ENCODE measurements around the gene MAD1L1. TPM values are rescaled to one million over a fixed set of nuclear protein-coding genes. Genes with fewer than 3 reads are reported as not detected.

The MAD1L1 gene
- total and polyA plus RNA-seq, 2 of the 8 experiments (the other 6 are each of a cell fraction or from before 2014, with no cell fraction given): 40.4 to 44.6 TPM

DNA sequence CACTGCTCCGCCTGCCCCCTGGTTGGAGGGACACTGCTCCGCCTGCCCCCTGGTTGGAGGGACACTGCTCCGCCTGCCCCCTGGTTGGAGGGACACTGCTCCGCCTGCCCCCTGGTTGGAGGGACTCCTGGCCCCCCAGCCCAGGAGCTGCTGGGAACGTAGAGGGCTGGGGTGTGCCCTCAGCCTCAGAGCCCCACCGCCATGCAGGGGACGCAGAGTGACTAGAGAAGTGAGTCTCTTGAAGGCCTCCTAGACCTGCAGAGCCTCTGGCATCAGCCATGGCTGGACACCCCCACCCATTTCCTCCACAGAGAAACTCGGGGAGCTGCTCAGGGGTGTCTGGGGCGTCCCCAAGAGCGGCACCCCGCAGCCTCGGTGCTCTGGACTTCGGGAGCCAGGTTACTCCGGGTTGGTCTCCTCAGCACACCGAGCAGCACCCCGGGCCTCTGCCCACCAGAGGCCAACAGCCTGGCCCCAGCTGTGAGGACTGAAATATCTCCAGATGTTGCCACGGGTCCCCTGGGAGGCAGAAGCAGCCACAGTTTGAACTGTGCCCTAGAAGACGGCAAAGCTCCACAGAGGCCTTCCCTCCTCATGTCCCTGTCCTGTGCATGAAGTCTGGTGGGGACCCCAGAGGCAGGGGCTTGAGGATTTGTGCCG is 370.8 kb downstream of the MAD1L1 start (continued):
- TF ChIP-seq, protein P1, sequence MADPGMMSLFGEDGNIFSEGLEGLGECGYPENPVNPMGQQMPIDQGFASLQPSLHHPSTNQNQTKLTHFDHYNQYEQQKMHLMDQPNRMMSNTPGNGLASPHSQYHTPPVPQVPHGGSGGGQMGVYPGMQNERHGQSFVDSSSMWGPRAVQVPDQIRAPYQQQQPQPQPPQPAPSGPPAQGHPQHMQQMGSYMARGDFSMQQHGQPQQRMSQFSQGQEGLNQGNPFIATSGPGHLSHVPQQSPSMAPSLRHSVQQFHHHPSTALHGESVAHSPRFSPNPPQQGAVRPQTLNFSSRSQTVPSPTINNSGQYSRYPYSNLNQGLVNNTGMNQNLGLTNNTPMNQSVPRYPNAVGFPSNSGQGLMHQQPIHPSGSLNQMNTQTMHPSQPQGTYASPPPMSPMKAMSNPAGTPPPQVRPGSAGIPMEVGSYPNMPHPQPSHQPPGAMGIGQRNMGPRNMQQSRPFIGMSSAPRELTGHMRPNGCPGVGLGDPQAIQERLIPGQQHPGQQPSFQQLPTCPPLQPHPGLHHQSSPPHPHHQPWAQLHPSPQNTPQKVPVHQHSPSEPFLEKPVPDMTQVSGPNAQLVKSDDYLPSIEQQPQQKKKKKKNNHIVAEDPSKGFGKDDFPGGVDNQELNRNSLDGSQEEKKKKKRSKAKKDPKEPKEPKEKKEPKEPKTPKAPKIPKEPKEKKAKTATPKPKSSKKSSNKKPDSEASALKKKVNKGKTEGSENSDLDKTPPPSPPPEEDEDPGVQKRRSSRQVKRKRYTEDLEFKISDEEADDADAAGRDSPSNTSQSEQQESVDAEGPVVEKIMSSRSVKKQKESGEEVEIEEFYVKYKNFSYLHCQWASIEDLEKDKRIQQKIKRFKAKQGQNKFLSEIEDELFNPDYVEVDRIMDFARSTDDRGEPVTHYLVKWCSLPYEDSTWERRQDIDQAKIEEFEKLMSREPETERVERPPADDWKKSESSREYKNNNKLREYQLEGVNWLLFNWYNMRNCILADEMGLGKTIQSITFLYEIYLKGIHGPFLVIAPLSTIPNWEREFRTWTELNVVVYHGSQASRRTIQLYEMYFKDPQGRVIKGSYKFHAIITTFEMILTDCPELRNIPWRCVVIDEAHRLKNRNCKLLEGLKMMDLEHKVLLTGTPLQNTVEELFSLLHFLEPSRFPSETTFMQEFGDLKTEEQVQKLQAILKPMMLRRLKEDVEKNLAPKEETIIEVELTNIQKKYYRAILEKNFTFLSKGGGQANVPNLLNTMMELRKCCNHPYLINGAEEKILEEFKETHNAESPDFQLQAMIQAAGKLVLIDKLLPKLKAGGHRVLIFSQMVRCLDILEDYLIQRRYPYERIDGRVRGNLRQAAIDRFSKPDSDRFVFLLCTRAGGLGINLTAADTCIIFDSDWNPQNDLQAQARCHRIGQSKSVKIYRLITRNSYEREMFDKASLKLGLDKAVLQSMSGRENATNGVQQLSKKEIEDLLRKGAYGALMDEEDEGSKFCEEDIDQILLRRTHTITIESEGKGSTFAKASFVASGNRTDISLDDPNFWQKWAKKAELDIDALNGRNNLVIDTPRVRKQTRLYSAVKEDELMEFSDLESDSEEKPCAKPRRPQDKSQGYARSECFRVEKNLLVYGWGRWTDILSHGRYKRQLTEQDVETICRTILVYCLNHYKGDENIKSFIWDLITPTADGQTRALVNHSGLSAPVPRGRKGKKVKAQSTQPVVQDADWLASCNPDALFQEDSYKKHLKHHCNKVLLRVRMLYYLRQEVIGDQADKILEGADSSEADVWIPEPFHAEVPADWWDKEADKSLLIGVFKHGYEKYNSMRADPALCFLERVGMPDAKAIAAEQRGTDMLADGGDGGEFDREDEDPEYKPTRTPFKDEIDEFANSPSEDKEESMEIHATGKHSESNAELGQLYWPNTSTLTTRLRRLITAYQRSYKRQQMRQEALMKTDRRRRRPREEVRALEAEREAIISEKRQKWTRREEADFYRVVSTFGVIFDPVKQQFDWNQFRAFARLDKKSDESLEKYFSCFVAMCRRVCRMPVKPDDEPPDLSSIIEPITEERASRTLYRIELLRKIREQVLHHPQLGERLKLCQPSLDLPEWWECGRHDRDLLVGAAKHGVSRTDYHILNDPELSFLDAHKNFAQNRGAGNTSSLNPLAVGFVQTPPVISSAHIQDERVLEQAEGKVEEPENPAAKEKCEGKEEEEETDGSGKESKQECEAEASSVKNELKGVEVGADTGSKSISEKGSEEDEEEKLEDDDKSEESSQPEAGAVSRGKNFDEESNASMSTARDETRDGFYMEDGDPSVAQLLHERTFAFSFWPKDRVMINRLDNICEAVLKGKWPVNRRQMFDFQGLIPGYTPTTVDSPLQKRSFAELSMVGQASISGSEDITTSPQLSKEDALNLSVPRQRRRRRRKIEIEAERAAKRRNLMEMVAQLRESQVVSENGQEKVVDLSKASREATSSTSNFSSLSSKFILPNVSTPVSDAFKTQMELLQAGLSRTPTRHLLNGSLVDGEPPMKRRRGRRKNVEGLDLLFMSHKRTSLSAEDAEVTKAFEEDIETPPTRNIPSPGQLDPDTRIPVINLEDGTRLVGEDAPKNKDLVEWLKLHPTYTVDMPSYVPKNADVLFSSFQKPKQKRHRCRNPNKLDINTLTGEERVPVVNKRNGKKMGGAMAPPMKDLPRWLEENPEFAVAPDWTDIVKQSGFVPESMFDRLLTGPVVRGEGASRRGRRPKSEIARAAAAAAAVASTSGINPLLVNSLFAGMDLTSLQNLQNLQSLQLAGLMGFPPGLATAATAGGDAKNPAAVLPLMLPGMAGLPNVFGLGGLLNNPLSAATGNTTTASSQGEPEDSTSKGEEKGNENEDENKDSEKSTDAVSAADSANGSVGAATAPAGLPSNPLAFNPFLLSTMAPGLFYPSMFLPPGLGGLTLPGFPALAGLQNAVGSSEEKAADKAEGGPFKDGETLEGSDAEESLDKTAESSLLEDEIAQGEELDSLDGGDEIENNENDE (IDR thresholded peaks at IDR 0.05; ENCODE audit: insufficient replicate concordance, low read length): no peak
- TF ChIP-seq SAP30 (IDR thresholded peaks at IDR 0.05; ENCODE audit: insufficient read depth, insufficient replicate concordance, low read length) (no peak), RBBP5 (IDR thresholded peaks at IDR 0.05; ENCODE audit: borderline replicate concordance, low read depth, low read length) (no peak), SP4 (IDR thresholded peaks at IDR 0.05; ENCODE audit: low read length) (no peak), SP2 (IDR thresholded peaks at IDR 0.05; ENCODE audit: low read length) (no peak), YY1 (IDR thresholded peaks at IDR 0.05; ENCODE audit: low read depth, low read length) (no peak), CBX8 (IDR thresholded peaks at IDR 0.05; ENCODE audit: borderline replicate concordance, low read depth, low read length) (no peak), EZH2 (IDR thresholded peaks at IDR 0.05; ENCODE audit: low read depth, low read length, severe bottlenecking) (no peak), KDM5A (IDR thresholded peaks at IDR 0.05; ENCODE audit: low read length) (no peak), RNF2 (IDR thresholded peaks at IDR 0.05; ENCODE audit: borderline replicate concordance, low read depth, low read length, missing control alignments, poor library complexity, severe bottlenecking) (no peak)
